ENCODE results near the gene MRPS23. TPM values are rescaled to one million over a fixed set of nuclear protein-coding genes. Genes with fewer than 3 reads are reported as not detected.

Gene MRPS23
- total and polyA plus RNA-seq, 2 of the 13 experiments (the other 11 are each of a cell fraction or from before 2014, with no cell fraction given): 63.2 to 181 TPM

GRCh38 chr17:57892820-57893595, 43.2 kb upstream of the MRPS23 start (continued):
- TF ChIP-seq DZIP1 (CRISPR knock-in tag; IDR thresholded peaks at IDR 0.05) (peak; percentile 91; the same call in 1 of the 2 replicates), JUNB (CRISPR knock-in tag; IDR thresholded peaks at IDR 0.05; ENCODE audit: borderline replicate concordance) (no peak), HDAC2 (CRISPR knock-in tag; IDR thresholded peaks at IDR 0.05) (no peak; the same call in 1 of the 2 replicates), FOXA3 (CRISPR knock-in tag; IDR thresholded peaks at IDR 0.05) (no peak), CTCF (CRISPR knock-in tag; IDR thresholded peaks at IDR 0.05) (no peak), ZNF282 (IDR thresholded peaks at IDR 0.05; ENCODE audit: partially characterized antibody) (no peak), ZFYVE20 (CRISPR knock-in tag; IDR thresholded peaks at IDR 0.05; ENCODE audit: borderline replicate concordance, low read depth) (no peak), ETV5 (CRISPR knock-in tag; IDR thresholded peaks at IDR 0.05; ENCODE audit: borderline replicate concordance) (peak; percentile 26; the same call in 1 of the 2 replicates), CHCHD3 (CRISPR knock-in tag; IDR thresholded peaks at IDR 0.05) (no peak; the same call in 1 of the 2 replicates), ZNF883 (CRISPR knock-in tag; IDR thresholded peaks at IDR 0.05; ENCODE audit: not compliant biosample characterization) (no peak), SYNCRIP (IDR thresholded peaks at IDR 0.05; ENCODE audit: insufficient read depth, low read depth, low read length) (no peak), MBNL3 (CRISPR knock-in tag; conservative IDR thresholded peaks at IDR 0.05) (no peak), TBX2 (CRISPR knock-in tag; IDR thresholded peaks at IDR 0.05; ENCODE audit: borderline replicate concordance) (peak; percentile 54; the same call in 1 of the 2 replicates), ZNF614 (CRISPR knock-in tag; IDR thresholded peaks at IDR 0.05; ENCODE audit: borderline replicate concordance) (no peak), ZSCAN29 (CRISPR knock-in tag; conservative IDR thresholded peaks at IDR 0.05) (no peak), ZNF878 (CRISPR knock-in tag; IDR thresholded peaks at IDR 0.05) (no peak), ZNF503 (CRISPR knock-in tag; IDR thresholded peaks at IDR 0.05) (peak; percentile 45; the same call in 1 of the 2 replicates)
- TF ChIP-seq, protein P1, sequence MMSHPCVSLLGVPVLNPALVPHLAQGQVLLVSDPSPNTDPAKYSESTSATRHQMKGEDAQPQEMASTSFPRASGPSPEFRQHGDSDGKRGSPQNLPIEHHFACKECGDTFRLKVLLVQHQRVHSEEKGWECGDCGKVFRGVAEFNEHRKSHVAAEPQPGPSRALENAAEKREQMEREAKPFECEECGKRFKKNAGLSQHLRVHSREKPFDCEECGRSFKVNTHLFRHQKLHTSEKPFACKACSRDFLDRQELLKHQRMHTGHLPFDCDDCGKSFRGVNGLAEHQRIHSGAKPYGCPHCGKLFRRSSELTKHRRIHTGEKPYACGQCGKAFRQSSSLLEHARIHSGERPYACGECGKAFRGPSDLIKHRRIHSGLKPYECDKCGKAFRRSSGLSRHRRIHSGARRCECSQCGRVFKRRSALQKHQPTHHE (CRISPR knock-in tag; IDR thresholded peaks at IDR 0.05; ENCODE audit: borderline replicate concordance): no peak; the same call in 1 of the 2 replicates
- TF ChIP-seq, protein P2, sequence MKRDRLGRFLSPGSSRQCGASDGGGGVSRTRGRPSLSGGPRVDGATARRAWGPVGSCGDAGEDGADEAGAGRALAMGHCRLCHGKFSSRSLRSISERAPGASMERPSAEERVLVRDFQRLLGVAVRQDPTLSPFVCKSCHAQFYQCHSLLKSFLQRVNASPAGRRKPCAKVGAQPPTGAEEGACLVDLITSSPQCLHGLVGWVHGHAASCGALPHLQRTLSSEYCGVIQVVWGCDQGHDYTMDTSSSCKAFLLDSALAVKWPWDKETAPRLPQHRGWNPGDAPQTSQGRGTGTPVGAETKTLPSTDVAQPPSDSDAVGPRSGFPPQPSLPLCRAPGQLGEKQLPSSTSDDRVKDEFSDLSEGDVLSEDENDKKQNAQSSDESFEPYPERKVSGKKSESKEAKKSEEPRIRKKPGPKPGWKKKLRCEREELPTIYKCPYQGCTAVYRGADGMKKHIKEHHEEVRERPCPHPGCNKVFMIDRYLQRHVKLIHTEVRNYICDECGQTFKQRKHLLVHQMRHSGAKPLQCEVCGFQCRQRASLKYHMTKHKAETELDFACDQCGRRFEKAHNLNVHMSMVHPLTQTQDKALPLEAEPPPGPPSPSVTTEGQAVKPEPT (CRISPR knock-in tag; IDR thresholded peaks at IDR 0.05; ENCODE audit: low read depth): 0 out of 2 replicates have a peak, but pooled peaks have one; percentile 28

Data from HepG2 (cell line).